ENCODE data around the gene SLC6A4. TPM values are rescaled to one million over a fixed set of nuclear protein-coding genes. Genes with fewer than 3 reads are reported as not detected.
A peak's percentile ranks its signal among the peaks of the same experiment; 100 is the strongest.

Gene SLC6A4
- total RNA-seq, 1 experiment from 2014 or later = not detected

- in situ Hi-C loops (cut with HindIII; ENCODE audit: low pct_unique_long_range_greater_than_20kb, low sequenced_read_pairs) = no loop called here
- DNase-seq (ENCODE audit: low read depth) = peak; percentile 53
These were observed 9.5 kb downstream of the SLC6A4 start for GRCh38 chr17:30225919-30226553.

DNA sequence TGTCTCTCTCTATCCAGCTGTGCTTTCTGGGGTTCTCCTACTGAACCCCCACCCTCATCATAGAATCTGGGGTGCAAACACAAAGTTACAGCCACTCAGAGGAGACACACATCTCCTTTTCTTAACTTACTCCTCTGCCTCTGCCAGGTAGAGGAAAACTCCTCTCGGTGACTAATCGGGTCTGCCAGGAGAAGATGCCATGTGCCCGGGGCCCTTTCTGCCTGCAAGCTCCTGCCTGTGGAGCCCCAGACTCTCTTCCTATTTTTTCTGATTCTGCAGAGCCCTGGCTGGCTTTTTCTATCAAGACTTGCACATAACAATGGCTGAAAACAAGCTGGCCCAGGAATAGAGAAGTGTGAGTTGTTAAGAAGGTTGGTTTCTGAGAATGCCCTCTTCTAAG, 10.4 kb downstream of the SLC6A4 start:
- DNase-seq (ENCODE audit: low read depth) = no peak
- in situ Hi-C loops (cut with HindIII; ENCODE audit: low pct_unique_long_range_greater_than_20kb, low sequenced_read_pairs) = no loop called here

DNA sequence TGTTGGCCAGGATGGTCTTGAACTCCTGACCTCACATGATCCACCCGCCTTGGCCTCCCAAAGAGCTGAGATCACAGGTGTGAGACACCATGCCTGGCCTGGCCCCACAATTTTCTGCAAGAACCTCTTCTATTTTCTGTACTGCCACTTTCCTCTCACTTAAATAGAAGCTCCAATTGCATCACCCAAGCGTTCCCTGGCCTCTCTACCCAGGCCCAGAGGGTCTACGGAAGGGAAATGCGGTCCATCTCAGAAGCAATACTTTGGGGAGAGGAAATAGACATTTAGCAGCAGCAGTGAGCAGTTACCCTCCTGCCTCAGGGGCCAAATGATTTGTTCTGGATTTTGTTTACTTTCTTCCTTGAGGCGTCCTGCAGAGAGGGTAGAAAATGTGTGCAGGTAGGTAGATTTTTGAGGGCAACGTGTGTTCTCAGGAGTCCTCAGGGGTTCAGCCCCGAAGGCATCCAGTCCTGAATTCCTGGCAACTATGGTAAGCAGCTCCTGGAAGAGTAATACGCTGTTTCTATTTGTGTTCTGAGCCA, 11.0 kb downstream of the SLC6A4 start:
- in situ Hi-C loops (cut with HindIII; ENCODE audit: low pct_unique_long_range_greater_than_20kb, low sequenced_read_pairs) = no loop called here
- no peak for DNase-seq (ENCODE audit: low read depth)

DNA sequence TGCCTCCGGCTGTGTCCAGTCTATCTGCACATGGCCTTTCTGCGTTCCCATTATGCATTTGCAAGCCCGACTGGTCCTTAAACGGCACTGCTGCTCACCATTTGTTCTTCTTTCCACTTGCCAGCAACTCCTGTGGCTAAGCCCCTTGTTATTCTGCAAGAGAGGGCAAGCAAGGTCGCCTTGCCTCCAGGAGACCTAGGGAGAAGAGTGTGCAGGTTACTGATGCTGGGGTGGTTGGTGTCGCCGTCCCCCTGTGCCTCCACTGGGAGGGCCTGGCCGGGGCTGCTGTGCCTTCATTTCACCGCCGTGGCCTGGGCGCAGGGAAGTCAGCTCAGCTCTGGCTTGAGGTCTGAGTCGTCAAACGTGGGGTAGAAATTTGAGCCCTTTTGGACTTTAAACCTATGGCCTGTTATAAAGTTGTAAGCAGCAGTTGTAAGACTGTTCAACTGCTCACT, 12.7 kb downstream of the SLC6A4 start:
- no peak for DNase-seq (ENCODE audit: low read depth)
- in situ Hi-C loops (cut with HindIII; ENCODE audit: low pct_unique_long_range_greater_than_20kb, low sequenced_read_pairs) = no loop called here

DNA sequence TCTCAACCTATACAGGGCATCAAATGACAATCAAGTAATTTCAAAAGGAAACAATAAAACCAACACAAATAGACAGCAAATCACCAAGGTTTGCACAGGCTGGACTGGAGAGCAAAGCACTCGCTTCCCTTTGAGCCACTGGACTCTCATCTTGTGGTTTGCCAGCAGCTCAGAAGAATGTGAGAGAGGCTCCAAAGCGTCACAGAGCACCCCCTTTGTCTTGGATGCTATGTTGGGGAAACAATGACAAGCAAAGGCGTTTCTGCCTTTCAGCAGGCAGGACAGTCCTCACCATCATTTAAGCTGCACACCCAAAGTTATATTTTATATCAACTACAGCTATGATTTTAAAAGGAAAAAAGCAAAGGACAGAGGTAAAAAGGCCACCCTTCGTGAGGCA, 13.2 kb downstream of the SLC6A4 start:
- in situ Hi-C loops (cut with HindIII; ENCODE audit: low pct_unique_long_range_greater_than_20kb, low sequenced_read_pairs) = no loop called here
- no peak for DNase-seq (ENCODE audit: low read depth)

DNA sequence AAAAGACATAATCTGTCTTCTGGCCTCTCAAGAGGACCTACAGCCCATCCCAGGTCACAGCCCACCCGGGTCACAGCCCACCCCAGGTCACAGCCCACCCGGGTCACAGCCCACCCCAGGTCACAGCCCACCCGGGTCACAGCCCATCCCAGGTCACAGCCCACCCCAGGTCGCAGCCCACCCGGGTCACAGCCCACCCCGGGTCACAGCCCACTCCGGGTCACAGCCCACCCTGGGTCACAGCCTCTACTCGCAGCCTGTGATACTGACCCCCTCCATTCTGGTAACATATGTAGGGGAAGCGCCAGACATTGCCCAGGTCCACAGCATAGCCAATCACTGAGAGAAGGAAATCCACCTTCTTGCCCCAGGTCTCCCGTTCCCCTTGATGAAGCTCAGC, 14.2 kb downstream of the SLC6A4 start:
- DNase-seq (ENCODE audit: low read depth) = no peak
- in situ Hi-C loops (cut with HindIII; ENCODE audit: low pct_unique_long_range_greater_than_20kb, low sequenced_read_pairs) = no loop called here

DNA sequence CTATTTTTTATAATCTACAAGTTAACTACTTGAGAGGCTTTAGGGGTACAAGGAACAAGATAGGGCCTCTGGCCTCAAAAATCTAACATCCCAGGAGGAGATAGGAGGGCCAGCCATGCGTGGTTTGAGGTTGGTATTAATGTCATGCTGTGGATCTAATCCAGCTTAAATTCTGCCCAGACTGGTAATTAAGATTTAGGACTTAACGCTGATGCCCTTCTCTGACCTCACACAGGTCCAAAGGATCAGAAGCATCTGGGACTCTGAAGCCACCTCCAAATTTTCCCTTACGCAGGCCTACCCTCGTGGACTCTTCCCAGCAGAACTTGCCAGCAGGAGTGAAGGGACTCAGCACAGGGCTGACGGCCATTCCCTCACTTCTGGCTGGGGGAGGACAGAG, 15.1 kb downstream of the SLC6A4 start:
- in situ Hi-C loops (cut with HindIII; ENCODE audit: low pct_unique_long_range_greater_than_20kb, low sequenced_read_pairs) = no loop called here
- DNase-seq (ENCODE audit: low read depth) = no peak

DNA sequence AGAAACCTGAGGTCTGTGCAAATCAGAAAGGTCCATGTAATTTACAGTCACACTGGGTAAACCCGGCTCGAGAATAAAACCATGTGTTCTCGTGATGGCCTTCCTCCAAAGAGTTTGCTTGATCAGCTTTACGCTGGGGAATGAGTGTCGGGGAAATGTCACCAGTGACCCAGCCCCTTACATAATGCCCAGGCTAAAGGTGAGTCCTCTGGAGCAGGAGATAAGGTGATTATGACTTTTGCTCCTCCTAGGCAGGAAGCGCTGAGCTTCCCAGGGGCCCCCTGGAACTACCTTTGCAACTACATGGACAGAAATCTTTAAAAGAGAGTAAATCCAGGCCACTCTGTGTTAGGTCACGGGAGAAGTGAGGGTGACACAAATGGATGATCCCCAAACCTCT, 15.7 kb downstream of the SLC6A4 start:
- in situ Hi-C loops (cut with HindIII; ENCODE audit: low pct_unique_long_range_greater_than_20kb, low sequenced_read_pairs) = no loop called here
- DNase-seq (ENCODE audit: low read depth) = no peak

DNA sequence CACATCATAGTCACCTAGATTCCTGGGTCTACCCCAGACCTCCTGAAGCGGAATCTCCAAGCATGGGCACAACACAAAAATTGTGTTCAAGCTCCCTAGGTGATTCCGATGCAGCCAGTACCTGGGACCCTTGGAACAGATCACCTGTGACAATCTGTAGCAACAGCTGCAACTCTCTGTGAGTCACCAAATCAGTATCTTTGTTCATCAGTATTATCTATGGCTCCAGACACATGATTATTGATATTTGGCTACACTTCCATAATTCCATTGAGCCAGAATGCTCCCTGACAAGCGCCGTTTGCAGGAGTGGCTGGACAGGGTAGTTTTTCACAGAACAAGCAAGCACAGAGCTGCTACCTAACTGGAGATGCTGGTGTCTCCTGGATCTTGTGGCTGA, 16.2 kb downstream of the SLC6A4 start:
- no peak for DNase-seq (ENCODE audit: low read depth)
- in situ Hi-C loops (cut with HindIII; ENCODE audit: low pct_unique_long_range_greater_than_20kb, low sequenced_read_pairs) = no loop called here

GRCh38 chr17:30218799-30219198, 16.7 kb downstream of the SLC6A4 start:
- in situ Hi-C loops (cut with HindIII; ENCODE audit: low pct_unique_long_range_greater_than_20kb, low sequenced_read_pairs) = no loop called here
- DNase-seq (ENCODE audit: low read depth) = no peak

- no peak for DNase-seq (ENCODE audit: low read depth)
- in situ Hi-C loops (cut with HindIII; ENCODE audit: low pct_unique_long_range_greater_than_20kb, low sequenced_read_pairs) = no loop called here
These were observed 17.7 kb downstream of the SLC6A4 start for GRCh38 chr17:30217746-30218245.

DNA sequence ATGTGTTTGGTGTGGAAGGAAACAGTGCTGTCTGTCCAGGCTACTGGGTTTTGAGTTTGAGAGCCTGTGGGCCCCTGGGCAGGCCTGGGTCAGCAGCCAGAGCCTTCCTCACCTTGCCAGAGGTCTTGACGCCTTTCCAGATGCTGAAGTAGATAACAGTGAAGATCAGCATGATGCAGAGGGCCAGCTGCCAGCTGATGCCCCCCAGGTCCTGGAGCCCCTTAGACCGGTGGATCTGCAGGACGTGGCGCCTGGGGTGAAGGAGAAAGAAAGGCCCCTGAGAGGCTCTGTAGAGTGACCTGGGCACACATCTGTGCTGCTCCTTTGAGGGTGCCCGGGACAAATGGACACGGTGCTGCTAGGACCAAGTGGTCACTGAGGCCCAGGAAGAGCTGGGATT, 18.4 kb downstream of the SLC6A4 start:
- DNase-seq (ENCODE audit: low read depth) = no peak
- in situ Hi-C loops (cut with HindIII; ENCODE audit: low pct_unique_long_range_greater_than_20kb, low sequenced_read_pairs) = no loop called here

DNA sequence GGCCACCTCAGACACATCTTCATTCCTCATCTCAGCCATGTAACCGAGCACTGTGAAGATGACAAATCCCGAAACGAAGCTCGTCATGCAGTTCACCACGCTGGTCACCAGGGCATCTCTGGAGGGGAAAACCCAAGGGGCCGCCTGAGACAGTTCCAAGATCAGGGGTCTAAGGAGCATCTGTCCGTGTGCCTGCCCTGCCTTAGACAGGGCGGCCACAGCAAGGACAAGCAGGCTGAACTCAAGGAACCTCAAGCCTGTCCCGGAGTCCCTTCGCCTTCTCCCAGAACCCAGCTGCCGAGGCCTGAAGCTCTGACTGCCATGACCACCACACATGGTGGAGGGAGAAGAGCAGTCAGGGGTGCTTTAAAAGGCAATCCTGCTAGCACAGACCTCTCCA, 22.7 kb downstream of the SLC6A4 start:
- DNase-seq (ENCODE audit: low read depth) = no peak
- in situ Hi-C loops (cut with HindIII; ENCODE audit: low pct_unique_long_range_greater_than_20kb, low sequenced_read_pairs) = no loop called here

- in situ Hi-C loops (cut with HindIII; ENCODE audit: low pct_unique_long_range_greater_than_20kb, low sequenced_read_pairs) = no loop called here
- DNase-seq (ENCODE audit: low read depth) = no peak
These were observed 24.1 kb downstream of the SLC6A4 start for GRCh38 chr17:30211371-30211770.

DNA sequence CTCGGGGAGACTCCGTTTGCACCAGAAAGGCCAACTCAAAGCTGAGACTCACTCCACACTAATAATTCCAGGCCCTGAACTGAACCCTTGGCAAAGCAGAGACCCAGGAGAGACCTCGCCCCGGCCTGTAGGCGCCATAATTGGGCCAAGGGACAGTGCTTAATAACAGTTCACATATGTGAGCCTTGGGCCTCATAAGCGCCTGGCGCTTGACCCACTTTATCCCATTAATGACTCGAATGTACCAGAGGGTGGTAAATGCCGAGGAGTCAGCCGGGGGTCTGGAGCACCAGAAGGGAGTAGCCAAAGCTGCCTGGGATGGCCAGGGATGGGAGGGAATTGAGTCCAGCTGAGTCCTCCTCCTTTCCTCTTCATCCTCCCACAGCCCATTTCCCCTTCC, 24.6 kb downstream of the SLC6A4 start:
- no peak for DNase-seq (ENCODE audit: low read depth)
- in situ Hi-C loops (cut with HindIII; ENCODE audit: low pct_unique_long_range_greater_than_20kb, low sequenced_read_pairs) = no loop called here

GRCh38 chr17:30210366-30210765, 25.1 kb downstream of the SLC6A4 start:
- in situ Hi-C loops (cut with HindIII; ENCODE audit: low pct_unique_long_range_greater_than_20kb, low sequenced_read_pairs) = no loop called here
- DNase-seq (ENCODE audit: low read depth) = no peak

- in situ Hi-C loops (cut with HindIII; ENCODE audit: low pct_unique_long_range_greater_than_20kb, low sequenced_read_pairs) = no loop called here
- no peak for DNase-seq (ENCODE audit: low read depth)
These were observed 25.6 kb downstream of the SLC6A4 start for GRCh38 chr17:30209930-30210329.

- in situ Hi-C loops (cut with HindIII; ENCODE audit: low pct_unique_long_range_greater_than_20kb, low sequenced_read_pairs) = no loop called here
- DNase-seq (ENCODE audit: low read depth) = no peak
These were observed 27.3 kb downstream of the SLC6A4 start for GRCh38 chr17:30208214-30208613.

DNA sequence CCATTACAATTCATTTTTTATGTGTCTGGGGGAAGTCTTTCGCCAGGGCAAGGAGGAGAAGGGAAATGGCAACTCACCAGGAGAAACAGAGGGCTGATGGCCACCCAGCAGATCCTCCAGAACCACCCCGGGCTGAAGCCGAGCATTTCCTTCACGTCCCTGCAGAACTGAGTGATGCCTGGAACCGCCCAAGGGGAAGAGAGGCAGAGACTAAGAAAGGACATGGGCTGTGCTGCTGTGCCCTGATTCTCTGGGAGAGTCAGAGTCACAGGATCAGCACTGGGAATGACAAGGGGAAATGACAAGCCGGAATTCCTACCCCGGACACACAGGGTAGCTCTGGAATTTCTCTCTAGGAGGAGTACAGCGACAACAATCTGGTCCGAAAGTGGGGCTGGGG, 27.8 kb downstream of the SLC6A4 start:
- in situ Hi-C loops (cut with HindIII; ENCODE audit: low pct_unique_long_range_greater_than_20kb, low sequenced_read_pairs) = no loop called here
- no peak for DNase-seq (ENCODE audit: low read depth)

DNA sequence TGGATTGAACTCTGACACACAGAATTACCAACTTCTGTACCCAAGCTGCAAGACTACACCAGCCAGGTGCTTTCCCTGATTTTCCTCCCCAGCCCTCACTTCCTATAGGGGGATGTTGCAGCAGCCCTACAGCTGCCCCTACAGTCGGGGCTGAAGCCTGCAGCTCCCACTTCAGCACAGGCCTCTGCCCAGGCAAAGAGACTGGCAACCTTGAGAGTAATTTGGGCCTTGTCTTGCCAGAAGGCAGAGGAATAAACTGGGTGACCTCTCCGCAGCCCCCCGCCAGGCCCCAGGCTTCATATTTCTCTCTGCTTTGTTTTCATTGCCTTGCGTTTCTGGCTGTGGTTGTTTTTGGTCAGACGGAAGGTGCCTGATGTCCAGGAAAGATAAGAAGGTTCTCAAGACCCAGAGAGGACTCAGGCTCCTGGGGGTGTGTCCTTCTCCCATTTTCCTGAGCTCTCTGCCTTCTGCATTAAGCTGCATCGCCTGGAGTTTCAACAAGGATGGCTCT, 32.0 kb downstream of the SLC6A4 start:
- in situ Hi-C loops (cut with HindIII; ENCODE audit: low pct_unique_long_range_greater_than_20kb, low sequenced_read_pairs) = no loop called here
- no peak for DNase-seq (ENCODE audit: low read depth)
